ENCODE measurements around the gene CPZ. TPM values are rescaled to one million over a fixed set of nuclear protein-coding genes. Genes with fewer than 3 reads are reported as not detected.

Gene CPZ
- total and polyA plus RNA-seq, 2 experiments from 2014 or later = 24.6 to 37.3 TPM

- H3K27ac Mint-ChIP-seq = no peak overlapping the region
- TF ChIP-seq, protein P1, sequence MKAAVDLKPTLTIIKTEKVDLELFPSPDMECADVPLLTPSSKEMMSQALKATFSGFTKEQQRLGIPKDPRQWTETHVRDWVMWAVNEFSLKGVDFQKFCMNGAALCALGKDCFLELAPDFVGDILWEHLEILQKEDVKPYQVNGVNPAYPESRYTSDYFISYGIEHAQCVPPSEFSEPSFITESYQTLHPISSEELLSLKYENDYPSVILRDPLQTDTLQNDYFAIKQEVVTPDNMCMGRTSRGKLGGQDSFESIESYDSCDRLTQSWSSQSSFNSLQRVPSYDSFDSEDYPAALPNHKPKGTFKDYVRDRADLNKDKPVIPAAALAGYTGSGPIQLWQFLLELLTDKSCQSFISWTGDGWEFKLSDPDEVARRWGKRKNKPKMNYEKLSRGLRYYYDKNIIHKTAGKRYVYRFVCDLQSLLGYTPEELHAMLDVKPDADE (IDR thresholded peaks at IDR 0.05) = no peak
- TF ChIP-seq NANOG (IDR thresholded peaks at IDR 0.05; ENCODE audit: borderline replicate concordance) (no peak), STAT1 (IDR thresholded peaks at IDR 0.05; ENCODE audit: unreplicated experiment) (no peak), POLR2AphosphoS5 (IDR thresholded peaks at IDR 0.05; ENCODE audit: low read depth) (no peak), ZNF114 (CRISPR knock-in tag; IDR thresholded peaks at IDR 0.05) (no peak), EZH2 (IDR thresholded peaks at IDR 0.05; ENCODE audit: low read depth, unreplicated experiment) (no peak), JUNB (IDR thresholded peaks at IDR 0.05; ENCODE audit: unreplicated experiment) (no peak), REST (IDR thresholded peaks at IDR 0.05; ENCODE audit: unreplicated experiment) (no peak), CREB1 (CRISPR knock-in tag; IDR thresholded peaks at IDR 0.05; ENCODE audit: low read depth) (no peak), ZNF331 (CRISPR knock-in tag; IDR thresholded peaks at IDR 0.05; ENCODE audit: low read depth) (no peak), EZH2phosphoT487 (IDR thresholded peaks at IDR 0.05; ENCODE audit: unreplicated experiment) (no peak)
- TF ChIP-seq, protein P2, sequence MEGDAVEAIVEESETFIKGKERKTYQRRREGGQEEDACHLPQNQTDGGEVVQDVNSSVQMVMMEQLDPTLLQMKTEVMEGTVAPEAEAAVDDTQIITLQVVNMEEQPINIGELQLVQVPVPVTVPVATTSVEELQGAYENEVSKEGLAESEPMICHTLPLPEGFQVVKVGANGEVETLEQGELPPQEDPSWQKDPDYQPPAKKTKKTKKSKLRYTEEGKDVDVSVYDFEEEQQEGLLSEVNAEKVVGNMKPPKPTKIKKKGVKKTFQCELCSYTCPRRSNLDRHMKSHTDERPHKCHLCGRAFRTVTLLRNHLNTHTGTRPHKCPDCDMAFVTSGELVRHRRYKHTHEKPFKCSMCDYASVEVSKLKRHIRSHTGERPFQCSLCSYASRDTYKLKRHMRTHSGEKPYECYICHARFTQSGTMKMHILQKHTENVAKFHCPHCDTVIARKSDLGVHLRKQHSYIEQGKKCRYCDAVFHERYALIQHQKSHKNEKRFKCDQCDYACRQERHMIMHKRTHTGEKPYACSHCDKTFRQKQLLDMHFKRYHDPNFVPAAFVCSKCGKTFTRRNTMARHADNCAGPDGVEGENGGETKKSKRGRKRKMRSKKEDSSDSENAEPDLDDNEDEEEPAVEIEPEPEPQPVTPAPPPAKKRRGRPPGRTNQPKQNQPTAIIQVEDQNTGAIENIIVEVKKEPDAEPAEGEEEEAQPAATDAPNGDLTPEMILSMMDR (conservative IDR thresholded peaks at IDR 0.05; ENCODE audit: low read depth in 2 of 2) = no peak
- TF ChIP-seq, protein P3, sequence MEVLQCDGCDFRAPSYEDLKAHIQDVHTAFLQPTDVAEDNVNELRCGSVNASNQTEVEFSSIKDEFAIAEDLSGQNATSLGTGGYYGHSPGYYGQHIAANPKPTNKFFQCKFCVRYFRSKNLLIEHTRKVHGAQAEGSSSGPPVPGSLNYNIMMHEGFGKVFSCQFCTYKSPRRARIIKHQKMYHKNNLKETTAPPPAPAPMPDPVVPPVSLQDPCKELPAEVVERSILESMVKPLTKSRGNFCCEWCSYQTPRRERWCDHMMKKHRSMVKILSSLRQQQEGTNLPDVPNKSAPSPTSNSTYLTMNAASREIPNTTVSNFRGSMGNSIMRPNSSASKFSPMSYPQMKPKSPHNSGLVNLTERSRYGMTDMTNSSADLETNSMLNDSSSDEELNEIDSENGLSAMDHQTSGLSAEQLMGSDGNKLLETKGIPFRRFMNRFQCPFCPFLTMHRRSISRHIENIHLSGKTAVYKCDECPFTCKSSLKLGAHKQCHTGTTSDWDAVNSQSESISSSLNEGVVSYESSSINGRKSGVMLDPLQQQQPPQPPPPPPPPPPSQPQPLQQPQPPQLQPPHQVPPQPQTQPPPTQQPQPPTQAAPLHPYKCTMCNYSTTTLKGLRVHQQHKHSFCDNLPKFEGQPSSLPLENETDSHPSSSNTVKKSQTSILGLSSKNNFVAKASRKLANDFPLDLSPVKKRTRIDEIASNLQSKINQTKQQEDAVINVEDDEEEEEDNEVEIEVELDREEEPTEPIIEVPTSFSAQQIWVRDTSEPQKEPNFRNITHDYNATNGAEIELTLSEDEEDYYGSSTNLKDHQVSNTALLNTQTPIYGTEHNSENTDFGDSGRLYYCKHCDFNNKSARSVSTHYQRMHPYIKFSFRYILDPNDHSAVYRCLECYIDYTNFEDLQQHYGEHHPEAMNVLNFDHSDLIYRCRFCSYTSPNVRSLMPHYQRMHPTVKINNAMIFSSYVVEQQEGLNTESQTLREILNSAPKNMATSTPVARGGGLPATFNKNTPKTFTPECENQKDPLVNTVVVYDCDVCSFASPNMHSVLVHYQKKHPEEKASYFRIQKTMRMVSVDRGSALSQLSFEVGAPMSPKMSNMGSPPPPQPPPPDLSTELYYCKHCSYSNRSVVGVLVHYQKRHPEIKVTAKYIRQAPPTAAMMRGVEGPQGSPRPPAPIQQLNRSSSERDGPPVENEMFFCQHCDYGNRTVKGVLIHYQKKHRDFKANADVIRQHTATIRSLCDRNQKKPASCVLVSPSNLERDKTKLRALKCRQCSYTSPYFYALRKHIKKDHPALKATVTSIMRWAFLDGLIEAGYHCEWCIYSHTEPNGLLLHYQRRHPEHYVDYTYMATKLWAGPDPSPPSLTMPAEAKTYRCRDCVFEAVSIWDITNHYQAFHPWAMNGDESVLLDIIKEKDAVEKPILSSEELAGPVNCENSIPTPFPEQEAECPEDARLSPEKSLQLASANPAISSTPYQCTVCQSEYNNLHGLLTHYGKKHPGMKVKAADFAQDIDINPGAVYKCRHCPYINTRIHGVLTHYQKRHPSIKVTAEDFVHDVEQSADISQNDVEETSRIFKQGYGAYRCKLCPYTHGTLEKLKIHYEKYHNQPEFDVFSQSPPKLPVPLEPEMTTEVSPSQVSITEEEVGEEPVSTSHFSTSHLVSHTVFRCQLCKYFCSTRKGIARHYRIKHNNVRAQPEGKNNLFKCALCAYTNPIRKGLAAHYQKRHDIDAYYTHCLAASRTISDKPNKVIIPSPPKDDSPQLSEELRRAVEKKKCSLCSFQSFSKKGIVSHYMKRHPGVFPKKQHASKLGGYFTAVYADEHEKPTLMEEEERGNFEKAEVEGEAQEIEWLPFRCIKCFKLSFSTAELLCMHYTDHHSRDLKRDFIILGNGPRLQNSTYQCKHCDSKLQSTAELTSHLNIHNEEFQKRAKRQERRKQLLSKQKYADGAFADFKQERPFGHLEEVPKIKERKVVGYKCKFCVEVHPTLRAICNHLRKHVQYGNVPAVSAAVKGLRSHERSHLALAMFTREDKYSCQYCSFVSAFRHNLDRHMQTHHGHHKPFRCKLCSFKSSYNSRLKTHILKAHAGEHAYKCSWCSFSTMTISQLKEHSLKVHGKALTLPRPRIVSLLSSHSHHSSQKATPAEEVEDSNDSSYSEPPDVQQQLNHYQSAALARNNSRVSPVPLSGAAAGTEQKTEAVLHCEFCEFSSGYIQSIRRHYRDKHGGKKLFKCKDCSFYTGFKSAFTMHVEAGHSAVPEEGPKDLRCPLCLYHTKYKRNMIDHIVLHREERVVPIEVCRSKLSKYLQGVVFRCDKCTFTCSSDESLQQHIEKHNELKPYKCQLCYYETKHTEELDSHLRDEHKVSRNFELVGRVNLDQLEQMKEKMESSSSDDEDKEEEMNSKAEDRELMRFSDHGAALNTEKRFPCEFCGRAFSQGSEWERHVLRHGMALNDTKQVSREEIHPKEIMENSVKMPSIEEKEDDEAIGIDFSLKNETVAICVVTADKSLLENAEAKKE (CRISPR knock-in tag; IDR thresholded peaks at IDR 0.05) = no peak
- Histone ChIP-seq H3K36me3 (ENCODE audit: insufficient read depth) (no peaks in the 10 kb centered on the region), H3K27ac (ENCODE audit: low read depth) (no peak overlapping the region), H3F3A (replicated peaks; ENCODE audit: low read depth) (no peaks in the 10 kb centered on the region), H3K4me2 (no peak overlapping the region), H2AFZ (no peak overlapping the region), H3K4me1 (ENCODE audit: insufficient read depth) (no peaks in the 10 kb centered on the region), H4K20me1 (replicated peaks; ENCODE audit: insufficient read depth) (peaks cover 8% of the 10 kb centered on the region; the same call in 1 of the 2 replicates), H3K27me3 (ENCODE audit: insufficient read depth) (no peaks in the 10 kb centered on the region), H3K79me2 (replicated peaks; ENCODE audit: insufficient read depth) (peaks cover 12% of the 10 kb centered on the region), H3K9me2 (ENCODE audit: insufficient read depth) (no peaks in the 10 kb centered on the region), H3K4me3 (no peak overlapping the region)
- ATAC-seq (no peak), DNase-seq (ENCODE audit: low spot score) (no peak)
- H3K27me3 Mint-ChIP-seq (ENCODE audit: insufficient read depth, low read depth, poor library complexity) = peaks cover 1% of the 10 kb centered on the region
- no peaks in the 10 kb centered on the region for H3K9me3 Mint-ChIP-seq
- no peaks in the 10 kb centered on the region; the same call in none of the 3 replicates for H3K4me1 Mint-ChIP-seq
- H3K4me3 Mint-ChIP-seq = no peak overlapping the region
- peaks cover 6% of the 10 kb centered on the region for H3K36me3 Mint-ChIP-seq (ENCODE audit: low read depth)
Observed at GRCh38 chr4:8599657-8600056, 7.1 kb downstream of the CPZ start.

Data from GM23338 (cell line).